GM12873 (cell line): ENCODE measurements around the gene CALHM1.

Experiments used
- CTCF ChIP-seq: IDR thresholded peaks from 2 replicates; pipeline ENCODE4 v1.5.1; 2012; ENCODE audit warnings: low read depth, mild to moderate bottlenecking, moderate library complexity, low read length, control low read depth; ENCODE audit not compliant: insufficient read depth; ENCODE audit errors: missing control alignments

CALHM1 gene

DNA sequence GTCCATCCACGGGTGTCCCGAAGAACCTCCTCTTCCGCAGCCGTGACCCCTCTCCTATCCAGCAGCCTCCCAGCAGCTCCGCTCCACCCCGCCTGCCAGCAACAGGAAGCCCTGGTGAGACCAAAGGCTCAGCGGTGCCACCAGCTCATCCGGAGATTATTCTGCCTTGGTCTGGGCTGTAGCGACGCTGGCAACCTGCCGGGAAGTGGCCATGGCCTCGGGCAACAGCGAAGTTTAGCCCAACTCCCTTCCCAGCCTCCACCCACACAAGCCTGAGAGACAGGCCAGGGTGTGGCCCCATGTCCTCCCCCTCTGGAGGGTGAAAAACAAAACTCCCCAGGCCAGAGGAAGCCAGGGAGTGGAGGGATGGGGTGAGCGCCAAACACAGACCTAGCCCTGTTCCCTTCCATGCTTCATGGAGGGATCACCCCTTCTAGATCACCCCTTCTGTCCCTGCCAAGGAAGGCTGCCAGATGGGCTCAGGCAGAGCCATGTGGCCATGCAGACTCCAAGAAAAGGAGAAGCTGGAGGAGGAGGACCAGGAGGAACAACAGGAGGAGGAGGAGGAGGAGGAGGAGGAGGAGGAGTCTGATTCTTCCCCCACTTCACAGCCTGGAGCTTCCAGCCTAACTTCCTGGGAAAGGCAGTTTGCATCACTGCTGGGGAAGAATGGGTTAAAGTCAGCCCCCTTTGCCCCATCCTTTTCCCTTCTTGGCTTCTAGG lies 7.4 kb downstream of the CALHM1 start:
- no peak for TF ChIP-seq CTCF

DNA sequence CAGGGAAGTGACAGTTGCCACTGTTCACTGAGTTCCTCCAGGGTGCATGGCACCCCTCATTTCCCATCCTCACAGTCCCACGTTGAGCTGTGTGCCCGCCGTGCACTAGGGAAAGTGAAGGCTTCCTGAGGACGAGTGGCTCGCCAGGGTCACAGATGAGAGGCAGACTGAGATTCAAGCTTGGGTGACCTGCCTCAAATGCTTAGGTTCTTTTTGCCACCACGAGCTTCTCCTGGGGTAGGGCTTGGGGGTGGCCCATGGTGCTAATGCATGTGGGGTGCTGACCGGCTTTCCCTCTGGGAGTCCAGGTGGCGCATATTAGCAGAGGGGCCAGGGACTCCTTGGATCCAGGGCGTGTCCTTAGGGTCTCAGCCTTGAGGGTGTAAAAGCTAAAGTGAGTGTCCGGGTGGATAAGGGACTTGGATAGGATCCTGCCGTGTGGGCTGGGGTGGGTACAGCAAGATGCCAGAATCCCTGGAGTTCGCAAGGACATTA lies 8.5 kb downstream of the CALHM1 start:
- no peak for TF ChIP-seq CTCF

- no peak for TF ChIP-seq CTCF
Measured at GRCh38 chr10:103449208-103450144, 9.2 kb downstream of the CALHM1 start.

DNA sequence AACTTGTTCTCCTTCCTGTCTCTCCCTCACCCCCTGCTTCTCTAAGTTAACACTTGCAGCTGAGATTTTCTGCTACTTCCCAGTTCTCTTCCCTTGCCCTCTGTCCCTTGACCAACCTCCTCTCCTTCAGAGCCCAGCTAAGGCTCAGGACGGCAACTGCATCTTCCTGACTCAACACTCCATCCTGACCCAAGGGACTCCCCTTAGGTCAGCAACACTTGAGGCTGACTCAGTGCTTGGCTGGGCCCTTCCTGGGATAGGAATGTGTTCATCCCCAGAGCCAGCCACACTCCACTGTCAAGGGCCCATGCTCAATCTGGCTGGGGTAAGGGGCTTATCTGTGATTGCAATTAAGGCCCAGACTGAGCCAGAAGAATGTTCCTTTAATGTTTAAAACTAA lies 10.0 kb downstream of the CALHM1 start:
- no peak for TF ChIP-seq CTCF

DNA sequence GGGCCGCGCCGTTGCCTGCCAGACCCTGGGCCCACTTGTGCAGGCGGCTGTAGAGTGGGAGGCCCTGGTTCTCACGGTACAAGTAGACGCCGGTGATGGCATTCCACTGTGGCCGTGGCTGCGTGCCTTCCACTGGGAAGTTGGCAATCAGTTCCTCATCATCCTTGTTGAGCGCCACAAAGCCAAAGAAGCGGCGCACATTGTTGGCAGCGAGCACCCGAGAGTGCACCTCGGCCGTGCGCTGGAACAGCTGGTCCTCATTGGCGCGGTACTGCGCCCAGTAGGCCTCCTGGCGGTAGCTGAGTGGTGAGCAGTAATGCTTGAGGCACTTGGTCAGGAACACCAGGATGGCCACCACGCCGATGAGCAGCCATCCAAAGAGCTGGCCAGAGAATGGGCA lies 11.5 kb downstream of the CALHM1 start:
- no peak for TF ChIP-seq CTCF

DNA sequence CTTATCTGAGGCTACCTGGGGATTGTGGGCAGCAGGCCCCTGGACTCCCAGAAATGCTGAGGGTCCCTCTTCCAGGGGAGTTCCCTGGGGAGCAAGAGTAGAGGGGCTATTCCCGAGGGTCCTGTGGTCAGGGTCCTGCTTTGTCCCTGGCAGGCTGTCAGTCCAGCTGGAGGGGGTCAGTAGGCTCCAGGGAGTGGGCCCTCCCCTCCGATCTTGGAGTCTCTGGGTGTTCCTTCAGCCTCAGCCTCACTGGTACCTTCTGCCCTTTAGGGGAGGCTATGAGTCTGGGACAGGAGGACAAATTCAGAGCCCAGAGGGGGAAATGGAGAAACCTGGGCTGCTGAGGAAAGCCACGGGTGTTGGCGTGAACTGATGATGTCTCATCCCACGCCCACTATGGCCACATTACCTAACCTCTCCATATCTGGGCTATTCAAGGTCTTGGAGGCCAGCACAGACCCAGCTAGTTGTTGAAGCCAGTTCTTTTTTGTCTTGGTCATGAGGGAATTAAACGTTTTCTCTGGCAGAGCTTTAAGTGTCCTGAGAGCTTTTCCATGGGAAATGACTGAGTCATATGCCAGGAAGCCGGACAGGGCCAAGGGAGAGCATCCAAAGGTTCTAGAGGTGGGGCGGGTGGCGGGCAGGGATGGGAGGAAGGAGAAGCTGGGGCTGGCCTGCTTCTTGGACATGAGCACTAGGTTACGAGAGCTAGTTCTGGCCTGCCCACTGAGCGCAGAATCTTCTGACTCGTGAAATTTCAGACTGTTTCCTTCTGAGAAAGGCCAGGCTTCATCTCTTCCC lies 12.7 kb downstream of the CALHM1 start:
- no peak for TF ChIP-seq CTCF
